NCI-H1092 treated with DMSO at 0.1 percent for 48 hours (cell line): ENCODE measurements around the gene POPDC3.
A peak's percentile ranks its signal among the peaks of the same experiment; 100 is the strongest.

Experiments
- DNase-seq: peaks from one replicate; lab custom pipeline; 2025; lab: John Stamatoyannopoulos, UW

Gene POPDC3

GRCh38 chr6:105138141-105138540 is 41.7 kb downstream of the POPDC3 start:
- no peak for DNase-seq

- DNase-seq, result no peak
Observed at GRCh38 chr6:105137388-105137787, 42.4 kb downstream of the POPDC3 start.

- DNase-seq, result peak; percentile 33
Observed at GRCh38 chr6:105136431-105137350, 43.1 kb downstream of the POPDC3 start.

- no peak for DNase-seq
Observed at GRCh38 chr6:105135907-105136430, 43.8 kb downstream of the POPDC3 start.

- peak; percentile 4 for DNase-seq
Observed at GRCh38 chr6:105135056-105135455, 44.8 kb downstream of the POPDC3 start.

- DNase-seq, result no peak
Observed at GRCh38 chr6:105122717-105123116, 57.1 kb downstream of the POPDC3 start.

- DNase-seq, result no peak
Observed at GRCh38 chr6:105121981-105122380, 57.8 kb downstream of the POPDC3 start.

GRCh38 chr6:105120570-105120969 is 59.2 kb downstream of the POPDC3 start:
- DNase-seq, result no peak

- no peak for DNase-seq
Observed at GRCh38 chr6:105116150-105116549, 63.7 kb downstream of the POPDC3 start.

- no peak for DNase-seq
Observed at GRCh38 chr6:105113422-105113821, 66.4 kb downstream of the POPDC3 start.

- DNase-seq, result no peak
Observed at GRCh38 chr6:105112577-105112976, 67.2 kb downstream of the POPDC3 start.

- DNase-seq, result no peak
Observed at GRCh38 chr6:105111871-105112270, 67.9 kb downstream of the POPDC3 start.

- DNase-seq, result no peak
Observed at GRCh38 chr6:105111105-105111504, 68.7 kb downstream of the POPDC3 start.

- no peak for DNase-seq
Observed at GRCh38 chr6:105109955-105110895, 69.6 kb downstream of the POPDC3 start.

- no peak for DNase-seq
Observed at GRCh38 chr6:105108631-105109262, 71.1 kb downstream of the POPDC3 start.
